ENCODE measurements around the gene CFHR5. TPM values are rescaled to one million over a fixed set of nuclear protein-coding genes. Genes with fewer than 3 reads are reported as not detected.

The CFHR5 gene
- total RNA-seq, 4 donors from 2014 or later, result not detected

DNA sequence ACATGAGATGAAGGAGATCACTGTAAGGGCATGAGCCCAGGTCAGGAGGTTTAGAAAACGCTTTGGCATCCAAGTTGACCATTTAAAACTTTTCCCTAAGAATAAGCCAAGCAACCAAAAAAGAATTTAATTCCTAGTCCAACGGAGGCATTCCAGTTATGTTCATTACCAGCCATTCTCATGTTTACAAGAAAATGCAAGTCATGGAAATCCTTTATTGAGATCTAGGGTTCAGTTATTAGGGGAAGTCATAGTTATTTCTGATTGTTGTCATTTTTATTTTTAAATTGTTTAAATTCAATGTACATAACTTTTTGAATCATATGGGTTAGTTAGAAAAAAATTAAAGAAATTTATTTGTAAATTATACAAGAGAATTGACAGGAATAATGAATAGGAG is 24.5 kb downstream of the CFHR5 start:
- DNase-seq (ENCODE audit: low spot score), result no peak
- ATAC-seq (ENCODE audit: low FRiP score), result no peak
- TF ChIP-seq, protein P1, sequence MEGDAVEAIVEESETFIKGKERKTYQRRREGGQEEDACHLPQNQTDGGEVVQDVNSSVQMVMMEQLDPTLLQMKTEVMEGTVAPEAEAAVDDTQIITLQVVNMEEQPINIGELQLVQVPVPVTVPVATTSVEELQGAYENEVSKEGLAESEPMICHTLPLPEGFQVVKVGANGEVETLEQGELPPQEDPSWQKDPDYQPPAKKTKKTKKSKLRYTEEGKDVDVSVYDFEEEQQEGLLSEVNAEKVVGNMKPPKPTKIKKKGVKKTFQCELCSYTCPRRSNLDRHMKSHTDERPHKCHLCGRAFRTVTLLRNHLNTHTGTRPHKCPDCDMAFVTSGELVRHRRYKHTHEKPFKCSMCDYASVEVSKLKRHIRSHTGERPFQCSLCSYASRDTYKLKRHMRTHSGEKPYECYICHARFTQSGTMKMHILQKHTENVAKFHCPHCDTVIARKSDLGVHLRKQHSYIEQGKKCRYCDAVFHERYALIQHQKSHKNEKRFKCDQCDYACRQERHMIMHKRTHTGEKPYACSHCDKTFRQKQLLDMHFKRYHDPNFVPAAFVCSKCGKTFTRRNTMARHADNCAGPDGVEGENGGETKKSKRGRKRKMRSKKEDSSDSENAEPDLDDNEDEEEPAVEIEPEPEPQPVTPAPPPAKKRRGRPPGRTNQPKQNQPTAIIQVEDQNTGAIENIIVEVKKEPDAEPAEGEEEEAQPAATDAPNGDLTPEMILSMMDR (IDR thresholded peaks at IDR 0.05), result no peak

DNA sequence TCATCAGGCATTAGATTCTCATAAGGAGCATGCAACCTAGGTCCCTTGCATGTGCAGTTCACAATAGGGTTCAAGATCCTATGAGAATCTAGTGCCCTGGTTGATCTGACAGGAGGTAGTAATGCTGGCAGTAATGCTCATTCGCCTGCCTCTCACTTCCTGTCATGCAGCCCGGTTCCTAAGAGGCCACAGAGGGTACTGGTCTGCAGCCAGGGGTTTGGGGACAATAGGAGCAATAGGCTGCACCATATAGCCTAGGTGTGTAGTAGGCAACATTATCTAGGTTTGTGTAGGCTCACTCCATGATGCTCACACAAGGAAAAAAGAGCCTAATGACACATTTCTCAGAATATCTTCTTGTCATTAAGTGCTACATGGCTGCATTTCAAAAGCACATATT is 25.8 kb downstream of the CFHR5 start:
- TF ChIP-seq, protein P1 (IDR thresholded peaks at IDR 0.05), result no peak
- DNase-seq (ENCODE audit: low spot score) (no peak), ATAC-seq (ENCODE audit: low FRiP score) (no peak)

GRCh38 chr1:197008861-197009260 is 31.5 kb downstream of the CFHR5 start:
- ATAC-seq (ENCODE audit: low FRiP score), result no peak
- TF ChIP-seq, protein P1 (IDR thresholded peaks at IDR 0.05), result no peak
- DNase-seq (ENCODE audit: low spot score), result no peak

DNA sequence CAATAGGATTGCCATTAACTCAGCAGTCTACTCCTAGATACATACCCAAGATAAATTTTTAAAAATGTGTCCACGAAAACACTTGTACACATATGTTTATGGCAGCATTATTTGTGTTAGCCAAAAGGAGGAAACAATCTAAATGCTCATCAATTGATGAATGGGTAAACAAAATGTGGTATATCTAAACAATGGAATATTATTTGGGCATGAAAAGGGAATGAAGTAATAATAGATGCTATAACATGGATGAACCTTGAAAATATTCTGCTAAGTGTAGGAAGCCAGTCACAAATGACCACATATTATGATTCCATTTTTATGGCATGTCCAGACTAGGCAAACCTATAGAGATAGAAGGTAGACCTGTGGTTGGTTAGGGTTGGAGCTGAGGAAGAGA is 34.3 kb downstream of the CFHR5 start:
- TF ChIP-seq, protein P1 (IDR thresholded peaks at IDR 0.05), result no peak
- ATAC-seq (ENCODE audit: low FRiP score) (no peak), DNase-seq (ENCODE audit: low spot score) (no peak)

DNA sequence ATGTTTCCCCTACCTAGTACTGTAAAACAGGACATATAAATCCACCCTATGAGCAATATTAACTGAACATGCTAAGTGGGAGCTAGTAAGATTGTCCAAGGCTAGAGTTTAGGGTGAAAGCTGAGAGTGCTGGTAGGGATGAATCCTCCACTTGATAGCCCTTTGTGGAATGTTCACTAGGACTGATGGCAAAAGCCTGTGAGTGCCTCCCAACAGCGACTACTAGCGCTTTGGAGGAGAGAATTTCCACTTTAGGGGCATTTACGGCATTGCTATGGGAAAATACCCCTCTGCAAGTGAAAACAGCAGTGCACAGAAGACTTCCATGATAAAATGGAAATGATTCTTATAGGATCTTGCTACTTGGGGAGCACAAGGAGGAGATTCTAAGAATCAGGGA is 35.9 kb downstream of the CFHR5 start:
- TF ChIP-seq, protein P1 (IDR thresholded peaks at IDR 0.05), result no peak
- ATAC-seq (ENCODE audit: low FRiP score), result no peak
- no peak for DNase-seq (ENCODE audit: low spot score)

DNA sequence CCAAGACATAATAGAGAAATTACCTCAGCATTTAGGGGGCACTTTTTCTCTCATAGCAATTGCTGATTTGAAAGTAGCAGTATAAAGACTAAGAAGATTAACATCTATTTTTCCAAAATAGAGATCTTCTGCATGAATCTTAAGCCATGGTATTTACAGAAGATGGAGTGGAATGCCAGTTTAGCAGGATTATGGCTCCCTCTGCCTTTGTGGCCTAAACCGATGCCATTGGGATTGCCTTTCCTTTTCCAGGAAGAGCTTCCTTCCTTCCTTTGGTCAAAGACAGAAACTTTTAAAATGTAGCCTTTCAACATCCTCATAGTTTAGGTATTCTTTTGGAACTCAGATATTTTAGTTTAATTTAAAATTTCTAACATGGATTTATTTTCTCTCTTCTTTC is 39.4 kb downstream of the CFHR5 start:
- no peak for DNase-seq (ENCODE audit: low spot score)
- TF ChIP-seq, protein P1 (IDR thresholded peaks at IDR 0.05), result no peak
- no peak for ATAC-seq (ENCODE audit: low FRiP score)

DNA sequence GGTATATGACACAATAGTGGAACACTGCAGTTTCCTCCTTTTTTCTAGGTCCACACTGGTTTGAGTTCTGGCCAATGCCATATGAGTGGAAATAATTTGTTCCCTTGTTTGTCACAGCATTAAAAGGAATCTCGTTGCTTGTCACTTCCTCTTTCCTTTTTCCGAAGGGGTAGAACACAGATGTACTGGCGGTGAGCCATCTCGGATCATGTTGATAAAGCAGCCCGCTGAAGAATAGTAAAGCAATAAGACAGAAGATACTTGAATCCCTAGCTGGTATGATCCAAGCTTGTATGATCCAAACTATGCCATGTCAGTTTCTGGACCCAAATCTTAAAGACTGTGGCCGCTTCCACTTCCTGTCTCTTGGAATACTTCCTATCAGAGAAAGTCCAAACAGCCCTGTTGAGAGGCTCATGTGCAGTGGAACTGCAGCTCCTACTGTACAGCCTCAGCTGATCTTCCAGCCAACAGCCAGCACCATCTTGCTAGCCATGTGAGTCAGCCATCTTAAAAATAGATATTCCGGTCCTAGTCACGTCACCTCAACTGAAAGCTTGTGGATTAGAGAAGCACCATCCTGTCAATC is 40.3 kb downstream of the CFHR5 start:
- DNase-seq (ENCODE audit: low spot score), result no peak
- TF ChIP-seq, protein P1 (IDR thresholded peaks at IDR 0.05), result no peak
- no peak for ATAC-seq (ENCODE audit: low FRiP score)

Measured in omental fat pad (tissue), 4 donors.